Right lobe of liver (tissue), 6 donors: ENCODE results near the gene H1-8. TPM values are rescaled to one million over a fixed set of nuclear protein-coding genes. Genes with fewer than 3 reads are reported as not detected.

Experiments
- ATAC-seq, 4 donors: fragments of 200-7000 bp; cut with Tn5 transposase; one replicate each; pipeline ENCODE4 v1.9.1; 2020; ENCODE audit warnings: mild to moderate bottlenecking in 4 of 4, moderate library complexity in 4 of 4
- DNase-seq, 3 donors: peaks; one replicate each; pipeline ENCODE4 v3.0.0-alpha.2; 2020
- H3K27ac ChIP-seq, 3 donors: fragments of 200-600 bp; one replicate each; pipeline ENCODE4 v1.8.0; 2022
- H3K27me3 ChIP-seq, 2 donors: fragments of 200-600 bp; one replicate each; pipeline ENCODE4 v1.8.0; 2022
- H3K36me3 ChIP-seq, 4 donors: fragments of 200-600 bp; sonication (generic) in 1 of 4; one replicate each; pipeline versions ENCODE4 v1.5.1 to v1.8.0; 2017 to 2022; ENCODE audit warnings: control low read depth in 1 of 4
- H3K4me1 ChIP-seq, 4 donors: fragments of 200-600 bp; sonication (generic) in 1 of 4; one replicate each; pipeline versions ENCODE4 v1.5.1 to v1.8.0; 2017 to 2022; ENCODE audit warnings: control low read depth in 1 of 4
- H3K4me3 ChIP-seq, 3 donors: fragments of 200-600 bp; one replicate each; pipeline ENCODE4 v1.8.0; 2022
- H3K9me3 ChIP-seq, 4 donors: fragments of 200-600 bp; sonication (generic) in 1 of 4; one replicate each; pipeline versions ENCODE4 v1.5.1 to v1.8.0; 2017 to 2022; ENCODE audit warnings: control low read depth in 1 of 4
- POLR2A ChIP-seq: fragments of 450-650 bp; IDR thresholded peaks from one replicate; pipeline ENCODE4 v1.6.1; 2017; ENCODE audit warnings: antibody characterized with exemption, mild to moderate bottlenecking
- WGBS: methylation state at CpG from one replicate; pipeline ENCODE4 v1.1.6; 2018; ENCODE audit warnings: low coverage, low lambda C conversion rate; ENCODE audit not compliant: insufficient coverage; ENCODE audit errors: missing lambda C conversion rate; 5-methylcytosine and 5-hydroxymethylcytosine counted together
- intact Hi-C, 2 donors: fragments of 100-400 bp; cut with DNase I; formaldehyde crosslinking; loops; one replicate each; pipeline versions ENCODE4 v1.11.2 to v1.14.1; 2022
- total RNA-seq, 6 experiments: library from RNA; depleted of rRNA in 2 of 6; stranded (reverse); fragments of >200 nt in 2 of 6; fragmentation: NEBNext Ultra II Directional in 3 of 6; extraction: Animal tissue kit (Norgen Biotek cat#: 25700) in 3 of 6; gene quantifications; one replicate each; pipeline versions ENCODE4 v1.1.0 to v1.2.4, GENCODE V29; 2016 to 2023
- TF ChIP-seq, protein P1 (sequence below), 4 donors: fragments of 200-600 bp in 3 of 4; fragments of 450-650 bp in 1 of 4; IDR thresholded peaks; one replicate each; pipeline versions ENCODE4 v1.5.1 to v1.8.0; 2016 to 2022; ENCODE audit warnings: antibody characterized with exemption in 4 of 4, mild to moderate bottlenecking in 2 of 4
- donor health status: DM: no; HTN: yes; CAD: no.
- donor health status: DM: no; HTN: no; CAD: no.
- donor health status: DM: no; HTN: no; CAD: no.
- donor health status: DM: no; HTN: yes; CAD: no.
- donor health status: DM: no; HTN: yes; CAD: no.

The H1-8 gene
- total RNA-seq, 6 experiments from 2014 or later: not detected

DNA sequence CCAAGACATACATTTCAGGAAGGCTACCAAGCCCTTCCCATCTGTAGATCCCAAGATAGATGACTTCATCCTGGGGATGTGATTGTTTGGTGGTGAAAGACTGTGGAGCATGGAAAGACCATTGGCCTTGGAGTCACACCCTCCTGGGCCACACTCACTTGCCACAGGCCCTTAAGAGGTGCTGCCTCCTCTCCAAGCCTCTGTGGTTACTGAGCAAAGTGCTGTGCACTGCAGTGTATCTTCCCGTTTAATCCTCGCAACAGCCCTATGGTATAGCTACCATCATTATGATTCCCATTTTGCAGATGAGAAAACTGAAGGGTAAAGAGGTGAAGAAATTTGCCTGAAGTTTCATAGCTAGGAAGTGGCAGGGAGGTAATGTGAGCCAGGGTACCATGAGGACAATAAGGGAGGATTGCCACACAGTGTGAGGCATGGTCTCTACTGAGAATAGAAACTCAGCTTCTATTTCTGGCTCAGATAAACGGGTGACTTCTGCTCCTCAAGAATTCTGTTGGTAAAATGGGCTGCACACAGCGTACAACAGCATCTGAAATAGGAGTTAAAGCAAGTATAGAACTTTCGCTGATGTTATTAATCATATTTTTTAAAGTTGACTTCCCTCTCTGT is 38.4 kb upstream of the H1-8 start:
- whole genome bisulfite sequencing: 82% methylated on average over 5 of the region's 5 CpGs
- Histone ChIP-seq H3K27me3 (no peaks in the 10 kb centered on the region), H3K27ac (no peak overlapping the region), H3K4me1 (peaks cover 0 to 12% (median 5%) of the 10 kb centered on the region in 4 donors), H3K9me3 (no peaks in the 10 kb centered on the region), H3K4me3 (no peak overlapping the region), H3K36me3 (peaks cover 0 to 13% (median 4%) of the 10 kb centered on the region in 4 donors)
- TF ChIP-seq POLR2A: no peak
- TF ChIP-seq, protein P1, sequence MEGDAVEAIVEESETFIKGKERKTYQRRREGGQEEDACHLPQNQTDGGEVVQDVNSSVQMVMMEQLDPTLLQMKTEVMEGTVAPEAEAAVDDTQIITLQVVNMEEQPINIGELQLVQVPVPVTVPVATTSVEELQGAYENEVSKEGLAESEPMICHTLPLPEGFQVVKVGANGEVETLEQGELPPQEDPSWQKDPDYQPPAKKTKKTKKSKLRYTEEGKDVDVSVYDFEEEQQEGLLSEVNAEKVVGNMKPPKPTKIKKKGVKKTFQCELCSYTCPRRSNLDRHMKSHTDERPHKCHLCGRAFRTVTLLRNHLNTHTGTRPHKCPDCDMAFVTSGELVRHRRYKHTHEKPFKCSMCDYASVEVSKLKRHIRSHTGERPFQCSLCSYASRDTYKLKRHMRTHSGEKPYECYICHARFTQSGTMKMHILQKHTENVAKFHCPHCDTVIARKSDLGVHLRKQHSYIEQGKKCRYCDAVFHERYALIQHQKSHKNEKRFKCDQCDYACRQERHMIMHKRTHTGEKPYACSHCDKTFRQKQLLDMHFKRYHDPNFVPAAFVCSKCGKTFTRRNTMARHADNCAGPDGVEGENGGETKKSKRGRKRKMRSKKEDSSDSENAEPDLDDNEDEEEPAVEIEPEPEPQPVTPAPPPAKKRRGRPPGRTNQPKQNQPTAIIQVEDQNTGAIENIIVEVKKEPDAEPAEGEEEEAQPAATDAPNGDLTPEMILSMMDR (IDR thresholded peaks at IDR 0.05): no peak
- ATAC-seq: no peak
- DNase-seq: no peak
- intact Hi-C loops: no loop called here

DNA sequence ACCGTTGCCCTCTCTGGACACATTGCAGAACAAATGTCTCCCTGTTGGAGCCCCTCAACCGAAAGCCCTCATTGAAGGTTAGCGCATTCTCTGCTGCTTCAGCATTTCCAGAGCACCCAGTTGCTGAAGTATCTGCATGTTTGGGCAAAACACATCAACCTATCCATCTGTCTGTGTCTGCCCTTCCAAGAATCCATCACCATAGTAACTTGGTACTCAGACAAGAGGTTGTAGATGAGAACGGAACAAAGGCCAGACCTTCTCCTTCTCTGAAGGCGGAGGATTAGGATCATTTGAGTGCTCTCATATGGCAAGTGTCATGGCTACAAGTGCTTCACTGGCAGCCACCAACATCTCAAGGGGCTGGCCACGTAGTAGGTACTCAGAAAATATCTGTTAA is 37.6 kb upstream of the H1-8 start:
- no peak overlapping the region for H3K4me3 ChIP-seq
- TF ChIP-seq, protein P1 (IDR thresholded peaks at IDR 0.05): no peak
- TF ChIP-seq POLR2A: no peak
- H3K9me3 ChIP-seq: no peaks in the 10 kb centered on the region
- intact Hi-C loops: no loop called here
- no peak for DNase-seq
- 96% methylated on average over 3 of the region's 6 CpGs for WGBS
- H3K4me1 ChIP-seq: peaks cover 0 to 5% (median 2%) of the 10 kb centered on the region in 4 donors
- H3K27ac ChIP-seq: no peak overlapping the region
- no peaks in the 10 kb centered on the region for H3K27me3 ChIP-seq
- ATAC-seq: no peak
- H3K36me3 ChIP-seq: peaks cover 0 to 13% (median 4%) of the 10 kb centered on the region in 4 donors

DNA sequence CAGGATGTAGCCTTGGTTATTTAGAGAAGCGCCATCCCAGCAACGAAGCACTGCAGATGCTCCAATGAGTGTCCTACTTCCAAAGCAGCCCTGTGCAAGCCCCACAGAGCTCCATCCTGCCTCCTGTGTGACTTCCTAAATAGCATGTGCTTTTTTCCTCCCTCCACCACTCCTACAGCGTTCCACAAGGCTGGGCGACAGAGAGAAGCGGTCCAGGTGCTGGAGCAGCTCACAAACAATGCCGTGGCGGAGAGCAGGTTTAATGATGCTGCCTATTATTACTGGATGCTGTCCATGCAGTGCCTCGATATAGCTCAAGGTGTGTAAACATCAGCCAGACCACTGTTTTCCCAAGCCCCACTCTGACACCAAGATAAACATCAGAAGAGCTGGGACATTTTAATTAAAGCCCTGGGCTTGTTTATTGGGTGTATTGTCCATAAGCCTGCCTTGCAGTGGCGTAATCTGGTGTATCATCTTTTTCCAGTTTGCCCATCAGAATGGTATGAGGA is 36.7 kb upstream of the H1-8 start:
- intact Hi-C loops: no loop called here
- TF ChIP-seq POLR2A: no peak
- TF ChIP-seq, protein P1 (IDR thresholded peaks at IDR 0.05): no peak
- no peak for ATAC-seq
- Histone ChIP-seq H3K36me3 (peaks cover 0 to 13% (median 4%) of the 10 kb centered on the region in 4 donors), H3K27ac (no peak overlapping the region), H3K4me1 (no peaks in the 10 kb centered on the region), H3K4me3 (no peak overlapping the region), H3K9me3 (no peaks in the 10 kb centered on the region), H3K27me3 (no peaks in the 10 kb centered on the region)
- 86% methylated on average over 7 of the region's 9 CpGs for WGBS
- DNase-seq: no peak

DNA sequence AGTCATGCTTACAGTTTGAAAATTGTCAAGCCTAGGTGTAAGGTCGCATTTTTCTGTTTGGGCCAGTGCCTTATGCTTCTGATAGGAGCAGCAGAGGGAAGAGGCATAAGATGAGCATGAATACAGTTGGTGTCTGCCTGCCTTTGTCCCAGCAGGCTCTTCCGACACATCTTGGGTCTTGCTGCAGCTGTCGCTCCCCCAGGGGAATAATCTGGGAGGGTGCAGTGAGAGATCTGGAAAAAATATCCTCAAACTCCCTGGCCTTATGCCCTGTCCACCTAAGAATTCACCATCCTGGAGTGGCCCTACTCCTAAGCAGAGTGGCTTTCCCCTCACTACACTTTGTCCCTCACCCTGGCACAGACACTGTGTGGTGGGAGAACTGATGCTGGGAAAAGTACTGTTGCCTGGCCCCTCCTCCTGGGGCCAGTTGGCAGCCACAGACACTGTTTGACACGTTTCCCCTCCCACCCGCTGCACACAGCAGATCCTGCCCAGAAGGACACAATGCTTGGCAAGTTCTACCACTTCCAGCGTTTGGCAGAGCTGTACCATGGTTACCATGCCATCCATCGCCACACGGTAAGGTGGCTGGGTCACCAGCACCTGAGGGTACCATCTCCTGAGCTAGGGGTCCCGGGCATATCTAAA is 35.7 kb upstream of the H1-8 start:
- ATAC-seq (no peak), DNase-seq (no peak)
- Histone ChIP-seq H3K27ac (no peak overlapping the region), H3K27me3 (no peaks in the 10 kb centered on the region), H3K4me1 (no peaks in the 10 kb centered on the region), H3K36me3 (peaks cover 0 to 13% (median 4%) of the 10 kb centered on the region in 4 donors), H3K9me3 (no peaks in the 10 kb centered on the region), H3K4me3 (no peak overlapping the region)
- 86% methylated on average over 2 of the region's 9 CpGs for WGBS
- intact Hi-C loops: no loop called here
- TF ChIP-seq, protein P1 (IDR thresholded peaks at IDR 0.05): no peak
- TF ChIP-seq POLR2A: no peak
